GM19025 (cell line): ENCODE data around the gene CLTC.

Experiments used
- ATAC-seq: cut with Tn5 transposase; IDR thresholded peaks from one replicate; pipeline ENCODE4 v1.9.1; 2021; ENCODE audit warnings: mild to moderate bottlenecking, low read depth, moderate library complexity; ENCODE audit not compliant: unreplicated experiment

Gene CLTC

DNA sequence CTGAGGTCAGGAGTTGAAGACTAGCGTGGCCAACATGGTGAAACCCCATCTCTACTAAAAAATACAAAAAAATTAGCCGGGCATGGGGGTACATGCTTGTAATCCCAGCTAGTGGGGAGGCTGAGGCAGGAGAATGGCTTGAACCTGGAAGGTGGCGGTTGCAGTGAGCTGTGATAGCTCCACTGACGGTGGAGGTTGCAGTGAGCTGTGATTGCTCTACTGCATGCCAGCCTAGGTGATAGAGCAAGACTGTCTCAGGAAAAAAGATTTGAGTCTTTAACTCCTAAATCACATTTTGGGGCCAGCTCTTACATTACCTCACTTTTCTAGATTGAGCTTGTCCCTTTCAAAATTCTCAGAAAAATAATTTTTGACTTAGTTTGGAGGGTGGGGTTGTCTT, 102.9 kb downstream of the CLTC start:
- ATAC-seq = no peak

DNA sequence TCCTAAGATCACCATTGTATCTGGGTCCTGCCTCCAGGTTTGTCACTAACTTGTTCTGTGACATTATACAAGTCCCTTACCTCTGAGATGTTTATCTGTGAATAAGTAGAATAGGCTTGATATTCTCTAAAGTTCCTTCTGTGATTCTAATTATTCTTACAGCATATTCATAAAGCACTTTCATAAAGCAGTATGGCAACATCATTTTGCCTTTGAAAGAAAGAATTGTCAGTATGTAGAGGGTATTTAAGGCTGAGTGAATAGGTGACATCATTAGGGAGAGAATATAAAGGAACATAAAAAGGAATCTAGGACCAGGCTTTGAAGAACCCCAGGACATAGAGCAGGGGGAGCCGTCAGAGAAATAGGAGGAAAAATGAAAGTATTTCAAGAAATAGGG, 103.3 kb downstream of the CLTC start:
- no peak for ATAC-seq

DNA sequence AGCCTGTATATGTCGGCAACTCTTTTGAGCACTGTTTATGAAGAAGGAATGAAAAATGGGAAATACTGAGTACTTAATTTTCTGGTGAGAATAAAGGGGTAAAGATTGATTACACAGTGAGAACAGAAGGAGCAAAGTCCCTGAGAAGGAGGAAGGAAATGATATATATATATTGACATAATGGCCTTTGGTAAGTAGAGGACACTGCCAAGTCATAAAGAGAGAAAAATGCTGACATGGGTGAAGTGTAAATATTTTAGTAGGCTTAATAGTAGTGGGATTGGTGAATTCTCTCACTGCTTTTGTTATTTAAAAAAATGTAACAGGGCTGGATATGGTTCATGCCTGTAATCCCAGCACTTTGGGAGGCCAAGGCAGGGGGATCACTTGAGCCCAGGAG, 103.9 kb downstream of the CLTC start:
- ATAC-seq = no peak

DNA sequence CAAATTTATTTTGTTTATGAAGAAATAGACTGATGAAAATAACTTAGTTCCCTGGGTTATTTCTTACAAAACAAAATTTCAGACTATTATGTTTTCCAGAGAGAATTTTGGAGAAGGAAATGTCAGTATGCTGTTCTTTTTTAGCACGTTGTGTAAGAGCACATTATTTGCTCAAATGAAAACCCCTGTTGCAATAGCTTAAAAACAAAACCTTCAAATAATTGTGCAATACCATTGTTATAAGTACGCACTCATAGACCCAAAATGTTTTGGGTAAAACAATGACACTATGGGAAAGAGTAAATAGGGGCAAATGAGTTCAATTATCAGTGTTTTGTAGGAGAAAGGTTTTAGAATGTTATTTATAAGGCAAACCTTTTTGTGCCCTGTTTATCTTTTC, 106.0 kb downstream of the CLTC start:
- no peak for ATAC-seq

DNA sequence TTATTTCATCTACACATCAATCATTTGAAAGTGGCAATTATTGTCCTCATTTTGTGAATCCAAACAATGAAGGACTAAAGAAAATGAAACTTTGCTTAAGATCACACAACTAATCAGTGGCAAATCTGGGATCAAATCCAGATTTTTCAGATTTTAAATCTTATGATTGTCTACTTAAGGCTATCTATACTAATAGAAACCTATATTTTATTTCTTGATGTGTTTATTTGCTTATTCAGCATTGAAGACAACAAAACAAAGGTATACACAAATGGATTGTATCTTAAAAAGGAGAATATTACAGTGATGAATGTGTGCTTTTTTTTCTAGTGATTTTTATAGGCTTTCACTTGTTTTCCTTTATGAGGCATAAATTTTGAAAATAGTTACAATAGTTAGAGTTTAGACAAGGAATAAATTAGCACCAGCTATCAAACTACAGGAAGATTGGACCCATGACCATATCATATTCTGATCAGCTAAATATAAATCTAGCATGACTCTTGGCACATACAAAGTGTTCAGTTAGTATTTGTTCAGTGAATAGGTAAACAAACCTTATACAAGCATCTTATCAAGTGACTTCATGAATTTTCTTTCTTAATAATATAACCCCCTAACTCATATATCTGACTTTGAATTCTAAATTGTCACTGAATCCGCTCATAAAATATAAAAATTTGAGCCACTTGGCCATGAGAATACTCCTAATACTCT, 108.3 kb downstream of the CLTC start:
- ATAC-seq = no peak

DNA sequence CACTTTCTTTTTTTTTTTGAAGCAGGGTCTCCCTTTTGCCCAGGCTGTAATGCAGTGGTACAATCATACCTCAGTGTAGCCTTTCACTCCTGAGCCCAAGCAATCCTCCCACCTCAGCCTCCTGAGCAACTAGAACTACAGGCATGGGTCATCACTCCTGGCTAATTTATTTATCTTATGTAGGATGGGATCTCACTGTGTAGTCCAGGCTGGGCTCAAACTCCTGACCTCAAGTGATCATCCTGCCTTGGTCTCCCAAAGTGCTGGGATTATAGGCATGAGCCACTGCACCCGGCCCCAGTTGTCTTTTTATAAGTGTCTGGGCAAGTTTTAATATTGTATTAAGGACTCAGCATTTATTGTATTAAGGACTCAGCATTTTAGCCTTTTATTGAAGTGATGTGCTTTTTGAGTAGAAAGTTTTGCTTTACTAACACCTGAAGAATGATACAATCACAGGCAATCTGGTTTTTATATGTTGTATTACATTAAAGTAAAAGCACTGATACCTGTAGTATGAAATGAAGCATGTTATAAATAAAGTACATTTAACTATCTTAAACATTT, 110.7 kb downstream of the CLTC start:
- no peak for ATAC-seq

DNA sequence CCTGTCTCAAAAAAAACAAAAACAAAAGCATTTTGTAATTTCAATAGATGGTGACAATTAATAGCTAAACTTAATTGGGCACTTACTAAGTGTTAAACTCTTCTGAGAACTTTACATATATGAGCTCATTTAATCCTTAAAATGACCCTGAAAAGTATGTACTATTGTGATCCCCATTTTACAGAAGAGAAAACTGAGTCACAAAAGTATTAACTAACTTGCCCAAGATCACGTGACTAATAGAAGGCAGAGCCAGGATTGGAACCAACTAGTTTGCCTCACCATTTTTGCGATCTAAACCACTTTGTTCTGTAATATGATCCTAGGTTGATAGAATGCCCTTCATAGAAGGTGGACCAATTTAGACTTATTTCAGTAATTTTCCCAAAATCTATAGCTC, 114.0 kb downstream of the CLTC start:
- no peak for ATAC-seq

DNA sequence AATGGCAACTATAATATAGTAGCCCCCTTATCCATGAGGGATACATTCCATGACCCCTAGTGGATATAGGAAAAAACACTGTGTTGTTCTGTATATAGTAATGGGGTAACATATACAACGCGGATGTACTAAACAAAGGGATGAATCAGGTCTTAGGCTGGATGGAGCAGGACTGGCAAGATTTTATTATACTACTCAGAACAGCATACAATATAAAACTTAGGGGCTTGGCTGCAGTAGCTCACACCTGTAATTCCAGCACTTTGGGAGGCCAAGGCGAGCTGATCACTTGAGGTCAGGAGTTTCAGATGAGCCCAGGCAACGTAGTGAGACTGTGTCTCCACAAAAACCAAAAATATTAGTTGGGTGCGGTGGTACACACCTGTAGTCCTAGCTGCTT, 114.5 kb downstream of the CLTC start:
- ATAC-seq = no peak

DNA sequence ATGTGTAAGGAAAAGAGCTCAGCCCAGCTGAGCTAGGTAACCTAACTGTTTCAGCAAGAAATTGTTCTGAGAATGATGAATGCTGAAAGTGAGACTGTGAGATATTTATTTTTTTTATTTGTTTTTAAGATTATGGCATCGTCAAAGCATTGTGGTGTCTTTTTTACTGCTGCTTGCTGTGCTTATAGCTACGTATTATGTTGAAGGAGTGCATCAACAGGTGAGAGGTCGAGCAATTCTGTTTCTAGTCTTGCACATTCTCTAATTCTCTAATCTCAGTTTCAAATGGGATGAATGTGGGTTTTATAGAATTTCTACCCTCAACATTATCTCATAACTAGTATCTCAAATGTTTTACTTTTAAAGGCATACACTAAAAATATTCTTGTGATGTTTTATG, 117.6 kb downstream of the CLTC start:
- ATAC-seq = no peak

DNA sequence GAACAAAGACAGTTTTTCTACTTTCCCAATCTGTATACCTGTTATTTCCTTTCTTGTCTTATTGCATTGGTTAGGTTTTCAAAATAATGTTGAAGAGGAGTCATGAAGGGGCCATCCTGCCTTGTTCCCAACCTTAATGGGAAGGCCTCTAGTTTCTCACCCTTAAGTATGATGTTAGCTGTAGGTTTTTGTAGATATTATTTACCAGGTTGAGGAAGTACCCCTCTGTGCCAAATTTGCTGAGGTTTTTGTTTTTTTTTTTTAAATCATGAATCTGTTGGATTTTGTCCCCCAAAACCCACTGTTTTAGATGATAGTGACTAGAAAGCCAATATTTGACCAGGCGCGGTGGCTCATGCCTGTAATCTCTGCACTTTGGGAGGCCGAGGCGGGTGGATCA, 124.1 kb downstream of the CLTC start:
- ATAC-seq = no peak

DNA sequence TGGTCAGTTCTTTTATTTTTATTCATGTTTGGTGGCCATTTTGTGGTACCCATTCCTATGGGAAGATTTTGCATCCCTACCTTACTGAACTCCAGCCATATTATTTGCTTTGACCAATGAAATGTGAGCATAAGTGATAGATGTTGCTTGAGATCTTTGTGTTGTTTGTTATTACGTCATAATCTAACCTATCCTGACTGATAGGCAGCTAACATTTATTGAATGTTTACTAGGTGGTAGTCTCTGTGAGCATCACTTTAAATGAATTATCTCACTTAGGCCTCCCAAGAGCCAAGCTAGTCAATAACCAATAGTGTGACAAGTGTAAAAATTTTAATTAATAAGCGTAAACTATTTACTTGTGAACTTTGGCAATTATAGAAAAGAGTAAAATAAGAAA, 125.3 kb downstream of the CLTC start:
- no peak for ATAC-seq
